T-cell (primary cell): ENCODE data around the gene TMEM229A. TPM values are rescaled to one million over a fixed set of nuclear protein-coding genes. Genes with fewer than 3 reads are reported as not detected.

Experiments used
- ATAC-seq, 4 experiments: fragments of 200-7000 bp in 3 of 4; fragments of 150-1000 bp in 1 of 4; cut with Tn5 transposase; replicated peaks in 1 of 4; 1 replicate in 3 of 4; 2 replicates in 1 of 4; pipeline ENCODE4 v1.10.0; 2021; ENCODE audit warnings: moderate library complexity in 3 of 4, mild to moderate bottlenecking in 2 of 4, moderate number of reproducible peaks in 1 of 4
- CTCF ChIA-PET, 2 donors: fragments of 300-600 bp; sonication (Branson Sonifier 250); formaldehyde crosslinking; loops; one replicate each; lab custom pipeline; 2022; ENCODE audit warnings: antibody characterized with exemption in 2 of 2; lab: Charles Lee
- POLR2A ChIA-PET, 2 donors: fragments of 300-600 bp; sonication (Branson Sonifier 250); formaldehyde crosslinking; loops; one replicate each; lab custom pipeline; 2022; ENCODE audit warnings: antibody characterized with exemption in 2 of 2; lab: Charles Lee
- DNase-seq, 35 experiments: peaks; one replicate each; pipeline versions ENCODE4 v3.0.0 to v3.0.0-alpha.2; 2013 to 2023
- H3K27ac ChIP-seq: one replicate; pipeline ENCODE4 v1.5.1; 2013; ENCODE audit warnings: low read length
- H3K27me3 ChIP-seq, 2 experiments: replicated peaks in 1 of 2; 1 replicate in 1 of 2; 2 replicates in 1 of 2; pipeline versions ENCODE4 v1.6.1 to v1.7.0; 2013; ENCODE audit warnings: low read length in 1 of 2, mixed read lengths in 1 of 2; ENCODE audit not compliant: control insufficient read depth in 2 of 2, insufficient read depth in 2 of 2; ENCODE audit errors: extremely low read depth in 1 of 2
- H3K36me3 ChIP-seq, 2 donors: 1 replicate in 1 of 2; 2 replicates in 1 of 2; pipeline versions ENCODE4 v1.6.1 to v1.7.0; 2013; ENCODE audit warnings: low read length in 1 of 2; ENCODE audit not compliant: control insufficient read depth in 2 of 2, insufficient read depth in 1 of 2; ENCODE audit errors: extremely low read depth in 1 of 2
- H3K4me1 ChIP-seq, 2 experiments: 1 replicate in 1 of 2; 2 replicates in 1 of 2; pipeline versions ENCODE4 v1.6.1 to v1.7.0; 2013; ENCODE audit warnings: low read length in 2 of 2, mixed read lengths in 1 of 2; ENCODE audit not compliant: insufficient read depth in 2 of 2, control insufficient read depth in 1 of 2; ENCODE audit errors: extremely low read depth in 1 of 2
- H3K4me3 ChIP-seq, 2 donors: 1 replicate in 1 of 2; 2 replicates in 1 of 2; pipeline versions ENCODE4 v1.5.1 to v1.7.0; 2013; ENCODE audit warnings: mild to moderate bottlenecking in 2 of 2, low read length in 1 of 2, moderate library complexity in 1 of 2; ENCODE audit not compliant: control insufficient read depth in 1 of 2; ENCODE audit errors: extremely low read depth in 1 of 2
- H3K9me3 ChIP-seq: 2 replicates; pipeline ENCODE4 v1.7.0; 2013
- H3K27ac Mint-ChIP-seq, 2 donors: one replicate each; pipeline ENCODE4 v1.8.0; 2020 to 2021; ENCODE audit warnings: mild to moderate bottlenecking in 2 of 2, mixed read lengths in 2 of 2
- H3K27me3 Mint-ChIP-seq, 2 donors: one replicate each; pipeline ENCODE4 v1.8.0; 2021 to 2022; ENCODE audit warnings: mixed read lengths in 2 of 2
- H3K36me3 Mint-ChIP-seq: one replicate; pipeline ENCODE4 v1.8.0; 2021; ENCODE audit warnings: mixed read lengths
- H3K4me1 Mint-ChIP-seq, 3 donors: one replicate each; pipeline ENCODE4 v1.8.0; 2020 to 2022; ENCODE audit warnings: mixed read lengths in 3 of 3, mild to moderate bottlenecking in 1 of 3
- H3K4me3 Mint-ChIP-seq, 3 donors: one replicate each; pipeline ENCODE4 v1.8.0; 2020 to 2022; ENCODE audit warnings: mild to moderate bottlenecking in 3 of 3, mixed read lengths in 3 of 3, moderate library complexity in 3 of 3
- H3K9me3 Mint-ChIP-seq, 3 donors: one replicate each; pipeline ENCODE4 v1.8.0; 2020 to 2022; ENCODE audit warnings: mixed read lengths in 3 of 3
- WGBS: methylation state at CpG from one replicate; pipeline ENCODE4 v1.1.5; 2013; ENCODE audit warnings: missing lambda C conversion rate; ENCODE audit not compliant: insufficient coverage; 5-methylcytosine and 5-hydroxymethylcytosine counted together
- total RNA-seq, 35 experiments: library from RNA in 6 of 35; stranded (reverse) in 6 of 35; fragments of 120-200 nt in 1 of 35; gene quantifications; one replicate each; pipeline versions ENCODE4 v1.2.1 to v1.2.4 and lab custom pipeline; 2013 to 2026

TMEM229A gene
- total RNA-seq, 5 donors from 2014 or later (not counting 1 experiment from before 2014, with no cell fraction given), result not detected

DNA sequence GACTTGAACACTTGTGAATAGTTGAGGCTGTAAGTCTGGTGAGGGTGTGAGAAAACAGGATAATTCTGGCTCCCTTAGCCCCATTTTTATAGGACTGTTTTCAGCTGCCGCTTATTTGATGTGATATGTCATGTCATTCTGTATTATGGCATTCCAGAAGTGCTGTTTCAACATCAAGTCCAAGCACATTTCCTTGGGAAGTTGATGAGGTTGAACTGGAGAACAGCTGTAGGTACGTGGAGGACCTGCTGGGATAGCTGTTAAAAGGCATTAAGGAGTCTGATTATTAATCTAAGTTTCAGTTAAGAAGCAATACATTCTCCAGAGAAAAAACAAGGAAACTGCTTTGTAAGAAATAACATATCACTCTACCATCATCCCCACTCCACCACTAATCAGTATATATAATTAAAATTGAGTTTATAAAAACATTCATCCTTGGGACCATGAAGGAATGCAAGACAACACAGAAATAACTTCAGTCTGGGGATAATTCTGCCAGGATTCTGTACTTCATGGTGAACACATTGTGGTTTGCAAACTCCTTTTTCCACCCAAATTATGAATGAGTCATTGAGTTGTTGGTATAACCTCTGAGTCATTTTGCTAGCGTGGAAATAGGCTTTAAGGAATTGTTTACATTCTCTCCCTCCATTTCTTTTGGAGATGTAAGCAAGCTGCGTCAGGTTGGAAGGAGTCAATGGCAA, 39.9 kb upstream of the TMEM229A start:
- Histone ChIP-seq H3K9me3 (no peaks in the 10 kb centered on the region), H3K27me3 (no peaks in the 10 kb centered on the region), H3K27ac (no peak overlapping the region), H3K36me3 (no peaks in the 10 kb centered on the region), H3K4me1 (no peaks in the 10 kb centered on the region), H3K4me3 (no peak overlapping the region)
- ChIA-PET CTCF (no interaction called here), POLR2A (no interaction called here)
- Mint-ChIP-seq H3K4me1 (no peaks in the 10 kb centered on the region), H3K4me3 (no peak overlapping the region), H3K27ac (no peak overlapping the region), H3K27me3 (no peaks in the 10 kb centered on the region), H3K36me3 (no peaks in the 10 kb centered on the region), H3K9me3 (peaks cover 0 to 5% (median 2%) of the 10 kb centered on the region in 3 donors)
- WGBS, result no CpG with 5 or more reads among the region's 4 CpGs
- DNase-seq (no peak), ATAC-seq (no peak)

DNA sequence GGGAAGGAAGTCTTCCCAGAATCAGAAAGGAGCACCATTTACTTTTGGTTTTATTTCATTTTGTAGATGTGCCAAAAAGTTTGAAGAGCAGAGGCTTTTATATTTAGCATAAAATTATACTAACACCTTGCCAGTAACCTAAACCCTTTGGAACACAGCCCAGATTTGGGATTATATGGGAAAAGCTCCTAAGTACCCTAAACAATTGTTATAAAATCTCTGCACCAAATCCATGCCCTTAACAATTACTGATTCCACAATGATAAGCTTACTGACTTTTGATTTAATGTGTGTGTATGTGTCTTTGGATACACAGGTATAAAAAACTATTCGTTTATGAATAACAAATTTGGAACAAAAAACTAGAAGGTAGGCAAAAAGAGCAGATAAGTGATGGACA, 39.0 kb upstream of the TMEM229A start:
- Mint-ChIP-seq H3K27ac (no peak overlapping the region), H3K27me3 (no peaks in the 10 kb centered on the region), H3K4me3 (no peak overlapping the region), H3K36me3 (no peaks in the 10 kb centered on the region), H3K4me1 (no peaks in the 10 kb centered on the region), H3K9me3 (peaks cover 0 to 10% (median 2%) of the 10 kb centered on the region in 3 donors)
- Histone ChIP-seq H3K4me3 (no peak overlapping the region), H3K27ac (no peak overlapping the region), H3K9me3 (no peaks in the 10 kb centered on the region), H3K4me1 (no peaks in the 10 kb centered on the region), H3K27me3 (no peaks in the 10 kb centered on the region), H3K36me3 (no peaks in the 10 kb centered on the region)
- ChIA-PET POLR2A (no interaction called here), CTCF (no interaction called here)
- DNase-seq, result no peak
- no peak for ATAC-seq
- no CpG with 5 or more reads among the region's 1 CpG for WGBS

DNA sequence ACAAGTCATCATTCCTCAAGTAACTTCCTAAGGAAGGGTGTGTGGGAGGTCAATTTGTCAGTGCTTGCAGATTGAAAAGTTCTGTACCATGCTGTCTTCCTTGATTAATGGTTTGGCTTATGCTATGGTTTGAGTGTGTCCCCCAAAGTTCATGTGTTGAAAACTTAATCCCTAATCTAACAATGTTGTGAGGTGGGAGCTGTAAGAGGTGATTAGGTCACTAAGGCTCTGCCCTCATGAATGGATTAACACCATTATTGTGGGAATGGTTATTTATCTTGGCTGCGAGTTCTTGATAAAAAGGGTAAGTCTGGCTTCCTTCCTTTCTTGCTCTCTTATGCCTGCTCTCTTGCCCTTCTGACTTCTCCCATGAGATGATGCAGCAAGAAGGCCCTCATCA, 29.3 kb upstream of the TMEM229A start:
- ATAC-seq, result no peak
- Mint-ChIP-seq H3K27me3 (no peaks in the 10 kb centered on the region), H3K4me1 (no peaks in the 10 kb centered on the region), H3K9me3 (peaks cover 0 to 5% (median 0%) of the 10 kb centered on the region in 3 donors), H3K4me3 (no peak overlapping the region), H3K27ac (no peak overlapping the region), H3K36me3 (no peaks in the 10 kb centered on the region)
- no peaks in the 10 kb centered on the region for H3K9me3 ChIP-seq
- CTCF ChIA-PET, result no interaction called here
- no peaks in the 10 kb centered on the region for H3K4me1 ChIP-seq
- DNase-seq, result no peak
- H3K36me3 ChIP-seq, result no peaks in the 10 kb centered on the region
- no peak overlapping the region for H3K27ac ChIP-seq
- POLR2A ChIA-PET, result no interaction called here
- no CpG with 5 or more reads among the region's 1 CpG for WGBS
- H3K4me3 ChIP-seq, result no peak overlapping the region
- H3K27me3 ChIP-seq, result no peaks in the 10 kb centered on the region

DNA sequence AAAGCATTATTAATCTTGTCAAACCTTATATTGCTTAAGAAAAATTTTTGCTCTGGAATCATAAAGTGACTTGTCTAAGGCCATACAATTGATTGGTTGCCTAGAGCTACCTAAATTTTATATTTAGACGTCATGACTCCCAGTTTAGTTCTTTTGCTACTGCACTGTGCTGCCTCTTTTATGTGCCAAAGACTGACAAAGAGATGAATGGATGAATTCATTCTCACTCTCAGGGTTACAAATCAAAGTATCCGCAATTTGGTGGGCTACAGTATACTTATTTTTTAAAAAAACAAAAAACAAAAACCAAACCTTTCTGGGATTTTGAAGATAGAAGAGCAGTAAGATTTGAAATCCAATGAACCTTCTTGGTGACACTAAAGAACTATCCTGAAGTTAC, 27.7 kb upstream of the TMEM229A start:
- Mint-ChIP-seq H3K27me3 (no peaks in the 10 kb centered on the region), H3K36me3 (no peaks in the 10 kb centered on the region), H3K4me3 (no peak overlapping the region), H3K27ac (no peak overlapping the region), H3K9me3 (peaks cover 0 to under 1% (median 0%) of the 10 kb centered on the region in 3 donors), H3K4me1 (no peaks in the 10 kb centered on the region)
- Histone ChIP-seq H3K27ac (no peak overlapping the region), H3K4me3 (no peak overlapping the region), H3K27me3 (no peaks in the 10 kb centered on the region), H3K9me3 (no peaks in the 10 kb centered on the region), H3K4me1 (no peaks in the 10 kb centered on the region), H3K36me3 (no peaks in the 10 kb centered on the region)
- DNase-seq (no peak), ATAC-seq (no peak)
- POLR2A ChIA-PET, result no interaction called here
- CTCF ChIA-PET, result no interaction called here
- no CpG with 5 or more reads among the region's 2 CpGs for WGBS

DNA sequence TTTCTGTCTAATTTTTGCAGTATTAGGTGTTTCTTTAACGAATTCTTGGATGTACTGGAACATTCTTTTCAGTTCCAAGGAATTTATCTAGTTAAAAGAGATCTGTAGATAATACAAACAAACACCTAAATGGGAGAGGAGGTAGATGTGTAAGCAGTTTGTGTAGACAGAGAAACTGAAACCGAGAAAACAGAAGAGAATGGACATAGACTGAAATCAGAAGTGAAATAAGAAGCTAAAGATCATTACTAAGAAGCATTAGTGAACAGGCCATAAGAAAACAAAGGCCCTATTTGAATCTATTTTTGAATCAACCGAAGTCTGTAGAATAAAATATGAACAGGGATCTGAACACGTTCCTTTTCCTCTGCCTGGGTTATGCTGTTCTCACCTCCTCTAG, 26.5 kb upstream of the TMEM229A start:
- Mint-ChIP-seq H3K27ac (no peak overlapping the region), H3K4me1 (no peaks in the 10 kb centered on the region), H3K36me3 (no peaks in the 10 kb centered on the region), H3K27me3 (no peaks in the 10 kb centered on the region), H3K4me3 (no peak overlapping the region), H3K9me3 (no peaks in the 10 kb centered on the region)
- Histone ChIP-seq H3K4me3 (no peak overlapping the region), H3K4me1 (no peaks in the 10 kb centered on the region), H3K27ac (no peak overlapping the region), H3K36me3 (no peaks in the 10 kb centered on the region), H3K9me3 (no peaks in the 10 kb centered on the region), H3K27me3 (no peaks in the 10 kb centered on the region)
- ChIA-PET POLR2A (no interaction called here), CTCF (no interaction called here)
- whole genome bisulfite sequencing, result 79% methylated on average over 2 of the region's 4 CpGs
- no peak for ATAC-seq
- DNase-seq, result no peak

- CTCF ChIA-PET, result no interaction called here
- ATAC-seq (no peak), DNase-seq (no peak)
- no peaks in the 10 kb centered on the region for H3K27me3 Mint-ChIP-seq
- no peaks in the 10 kb centered on the region for H3K4me1 Mint-ChIP-seq
- H3K27me3 ChIP-seq, result no peaks in the 10 kb centered on the region
- no peak overlapping the region for H3K27ac ChIP-seq
- no peaks in the 10 kb centered on the region for H3K9me3 Mint-ChIP-seq
- H3K4me1 ChIP-seq, result no peaks in the 10 kb centered on the region
- H3K4me3 Mint-ChIP-seq, result no peak overlapping the region
- H3K36me3 Mint-ChIP-seq, result no peaks in the 10 kb centered on the region
- no peak overlapping the region for H3K27ac Mint-ChIP-seq
- no CpG with 5 or more reads among the region's 2 CpGs for WGBS
- POLR2A ChIA-PET, result no interaction called here
- no peak overlapping the region for H3K4me3 ChIP-seq
- H3K36me3 ChIP-seq, result no peaks in the 10 kb centered on the region
- no peaks in the 10 kb centered on the region for H3K9me3 ChIP-seq
These were observed 25.6 kb upstream of the TMEM229A start for GRCh38 chr7:124058515-124058914.

GRCh38 chr7:124057872-124058271, 25.0 kb upstream of the TMEM229A start:
- H3K4me3 Mint-ChIP-seq, result no peak overlapping the region
- no peak overlapping the region for H3K27ac ChIP-seq
- H3K36me3 Mint-ChIP-seq, result no peaks in the 10 kb centered on the region
- H3K4me3 ChIP-seq, result no peak overlapping the region
- WGBS, result no CpG with 5 or more reads among the region's 5 CpGs
- no peak for ATAC-seq
- DNase-seq, result no peak
- ChIA-PET POLR2A (no interaction called here), CTCF (no interaction called here)
- H3K27me3 Mint-ChIP-seq, result no peaks in the 10 kb centered on the region
- H3K27ac Mint-ChIP-seq, result no peak overlapping the region
- no peaks in the 10 kb centered on the region for H3K4me1 Mint-ChIP-seq
- no peaks in the 10 kb centered on the region for H3K9me3 ChIP-seq
- no peaks in the 10 kb centered on the region for H3K36me3 ChIP-seq
- no peaks in the 10 kb centered on the region for H3K27me3 ChIP-seq
- no peaks in the 10 kb centered on the region for H3K9me3 Mint-ChIP-seq
- H3K4me1 ChIP-seq, result no peaks in the 10 kb centered on the region
